Activated CD4-positive, alpha-beta T cell treated with anti-CD3 and anti-CD28 coated beads, Interleukin-2, amount 50 U/mL, for 4 hours (primary cell): Measurements from ENCODE around the gene SLC1A7.

Experiments
- DNase-seq, 2 experiments: peaks; one replicate each; pipeline ENCODE4 v3.0.0-alpha.2; 2020

SLC1A7 gene

DNA sequence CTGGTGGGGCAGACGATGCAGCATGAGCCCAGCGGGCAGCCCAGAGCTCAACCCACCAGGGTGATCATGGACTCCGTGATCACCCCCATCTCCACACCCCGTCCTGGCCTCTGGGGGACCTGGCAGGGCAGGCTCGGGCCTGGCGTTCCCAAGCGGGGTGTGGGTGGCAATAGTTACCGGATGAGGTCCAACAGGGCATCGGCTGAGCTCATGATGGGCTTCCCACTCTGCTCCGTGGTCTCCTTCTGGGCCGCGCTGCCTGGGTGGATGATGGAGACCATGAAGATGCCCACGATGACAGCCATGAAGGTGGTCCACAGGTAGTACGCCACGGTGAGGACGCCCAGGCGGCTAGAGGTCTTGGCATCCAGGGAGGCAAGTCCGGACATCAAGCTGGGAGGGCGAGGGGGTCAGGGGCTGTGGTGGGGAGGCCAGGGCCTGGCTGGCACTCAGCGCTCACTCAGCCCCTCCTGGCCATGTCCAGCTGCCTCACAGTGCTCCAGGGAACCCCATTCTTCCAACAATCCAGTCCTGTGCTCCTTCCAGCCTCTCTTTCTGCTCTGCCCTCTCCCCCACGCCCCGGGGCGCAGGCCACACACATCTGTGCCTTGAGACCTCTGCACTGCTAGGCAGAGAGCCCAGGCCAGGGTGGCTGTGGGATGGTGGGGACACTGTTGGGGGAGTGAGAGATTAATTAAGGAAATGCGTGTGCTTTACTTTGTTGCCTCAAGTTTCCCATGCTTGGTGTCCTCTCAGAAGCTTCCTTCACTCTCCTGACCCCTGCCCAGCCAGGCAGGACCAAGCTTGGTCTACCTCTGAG is 27.6 kb downstream of the SLC1A7 start:
- DNase-seq = no peak

DNA sequence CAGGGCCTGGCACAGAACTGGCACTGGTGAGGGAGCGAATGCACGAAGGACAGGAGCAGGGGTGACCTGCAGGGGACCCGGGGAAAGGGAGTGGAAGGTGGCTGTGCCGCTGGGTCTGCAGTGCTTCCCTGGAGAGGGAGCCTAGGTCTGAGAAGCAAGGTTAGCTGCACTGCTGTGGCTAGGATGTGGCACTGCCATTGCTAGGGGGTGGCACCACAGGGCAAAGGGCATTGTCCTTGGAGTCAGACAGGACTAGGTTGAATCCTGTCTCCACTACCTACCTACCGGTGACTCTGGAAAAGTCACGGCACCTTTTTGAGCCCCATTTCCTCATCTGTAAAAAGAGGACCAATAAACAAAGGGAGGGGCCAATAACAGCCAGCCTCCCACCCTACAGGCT is 28.3 kb downstream of the SLC1A7 start:
- DNase-seq = no peak

DNA sequence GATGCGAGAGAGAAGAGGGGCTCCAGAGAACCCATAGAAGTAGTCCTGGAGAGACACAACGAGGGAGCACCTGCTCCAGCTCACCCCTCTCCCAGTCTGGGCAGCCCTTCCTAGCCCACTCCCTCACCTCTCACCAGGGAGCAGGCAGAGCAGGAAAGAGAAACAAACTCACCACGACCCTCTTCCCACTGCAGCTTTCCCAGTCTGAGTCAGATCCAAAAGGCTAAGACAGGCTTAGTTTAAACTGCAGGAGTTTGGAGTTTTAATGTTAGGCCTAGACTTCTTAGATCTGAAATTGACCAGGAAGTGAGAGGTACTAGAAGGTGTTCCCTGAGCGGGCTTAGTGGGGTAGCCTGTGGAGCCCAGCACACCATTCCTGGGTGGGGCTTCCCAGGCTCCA is 29.6 kb downstream of the SLC1A7 start:
- DNase-seq = no peak

DNA sequence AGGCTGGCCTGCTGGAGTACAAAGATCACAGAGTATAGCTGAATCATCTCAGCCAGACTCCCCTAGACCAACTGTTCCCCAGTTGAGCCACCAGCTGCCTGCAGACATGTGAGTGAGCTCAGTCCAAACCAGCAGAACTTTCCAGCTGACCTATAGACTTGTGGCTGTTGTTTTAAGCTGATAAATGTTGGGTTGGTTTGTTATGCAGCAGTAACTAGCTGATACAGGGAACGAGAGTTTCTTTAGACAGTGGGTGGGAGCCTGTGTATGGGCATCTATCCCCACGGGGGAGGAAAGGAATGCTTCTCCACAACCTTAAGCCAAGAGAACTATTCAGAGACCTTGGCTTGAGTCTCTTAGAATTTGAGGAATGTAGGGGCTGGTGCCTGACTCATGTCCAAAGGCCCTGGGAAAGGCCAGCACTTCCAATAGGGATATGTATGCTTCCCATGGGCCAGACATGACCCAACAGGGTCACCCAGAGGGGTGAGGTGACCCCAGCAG is 30.1 kb downstream of the SLC1A7 start:
- DNase-seq = no peak

DNA sequence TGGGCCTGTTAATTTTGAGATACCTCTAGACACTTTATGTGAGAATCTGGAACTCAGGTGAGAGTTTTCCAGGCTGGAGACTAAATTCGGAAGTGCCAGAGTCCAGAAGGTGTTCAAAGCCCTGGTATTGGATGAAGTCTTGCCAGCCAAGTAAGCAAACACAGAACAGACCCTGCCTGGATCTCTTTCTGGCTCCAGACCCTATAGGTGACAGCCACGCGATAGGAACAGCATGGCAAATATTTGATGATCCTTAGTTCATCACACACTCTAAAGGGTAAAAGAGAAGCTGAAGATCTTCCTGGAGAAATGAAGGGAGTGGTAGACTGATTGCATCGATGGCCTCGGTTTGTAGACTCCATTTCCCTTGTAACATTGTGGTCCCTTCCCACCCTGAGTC is 30.7 kb downstream of the SLC1A7 start:
- DNase-seq = no peak

DNA sequence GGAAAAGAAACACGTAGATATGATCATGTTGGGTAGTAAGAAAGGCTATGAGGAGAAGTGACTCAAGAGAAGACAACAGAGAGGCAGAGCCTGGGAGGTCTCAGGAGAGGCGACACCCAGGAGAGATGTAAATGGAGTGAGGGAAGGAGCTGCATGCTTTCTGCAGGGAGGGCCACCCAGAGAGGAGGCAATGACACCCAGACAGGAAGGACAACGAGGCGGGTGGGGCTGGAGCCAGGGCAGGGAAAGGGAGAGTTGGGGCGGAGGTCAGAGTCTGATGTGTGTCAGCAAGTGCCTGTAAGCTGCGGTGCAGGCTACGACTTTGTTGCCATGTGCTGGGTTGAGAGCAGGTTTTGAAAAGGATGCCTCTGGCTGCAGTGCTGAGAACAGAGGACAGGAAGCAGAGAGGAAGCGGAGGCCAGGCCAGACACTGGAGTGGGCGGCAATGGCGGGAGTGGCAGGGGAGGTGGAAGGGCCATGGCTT is 31.3 kb downstream of the SLC1A7 start:
- DNase-seq = no peak

DNA sequence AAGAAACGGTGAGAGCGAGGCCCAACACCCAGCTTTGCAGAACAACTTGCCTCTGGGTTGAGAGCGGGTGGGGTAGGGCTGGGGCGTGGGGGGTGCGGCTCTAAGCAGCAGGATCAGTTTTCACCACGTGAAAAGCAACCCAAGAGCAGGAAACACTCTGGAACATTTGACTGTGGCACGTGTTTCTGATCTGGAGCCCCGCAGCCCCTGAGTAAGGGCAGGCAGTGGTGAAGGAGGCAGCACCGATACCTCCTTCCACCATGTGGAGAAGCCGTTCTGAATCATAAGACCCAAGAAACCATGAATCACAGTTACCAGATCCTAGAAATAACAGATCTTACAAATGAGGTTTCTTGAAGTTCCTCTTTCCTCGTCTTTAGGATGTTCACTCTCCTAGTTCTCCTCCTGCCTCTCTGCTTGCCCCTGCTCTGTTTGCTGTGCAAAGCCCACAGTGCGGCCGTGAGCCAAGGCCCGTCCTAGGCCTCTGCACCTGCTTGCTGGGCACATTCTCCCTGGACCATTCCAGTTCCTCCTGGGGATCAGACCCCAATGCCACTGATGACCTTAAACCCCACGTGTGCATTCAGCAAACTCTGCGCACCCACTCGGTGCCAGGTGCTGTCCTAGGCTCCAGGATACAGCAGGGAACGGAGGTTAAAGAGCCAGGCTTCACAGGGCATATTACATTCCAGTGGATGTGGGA is 31.9 kb downstream of the SLC1A7 start:
- no peak for DNase-seq

DNA sequence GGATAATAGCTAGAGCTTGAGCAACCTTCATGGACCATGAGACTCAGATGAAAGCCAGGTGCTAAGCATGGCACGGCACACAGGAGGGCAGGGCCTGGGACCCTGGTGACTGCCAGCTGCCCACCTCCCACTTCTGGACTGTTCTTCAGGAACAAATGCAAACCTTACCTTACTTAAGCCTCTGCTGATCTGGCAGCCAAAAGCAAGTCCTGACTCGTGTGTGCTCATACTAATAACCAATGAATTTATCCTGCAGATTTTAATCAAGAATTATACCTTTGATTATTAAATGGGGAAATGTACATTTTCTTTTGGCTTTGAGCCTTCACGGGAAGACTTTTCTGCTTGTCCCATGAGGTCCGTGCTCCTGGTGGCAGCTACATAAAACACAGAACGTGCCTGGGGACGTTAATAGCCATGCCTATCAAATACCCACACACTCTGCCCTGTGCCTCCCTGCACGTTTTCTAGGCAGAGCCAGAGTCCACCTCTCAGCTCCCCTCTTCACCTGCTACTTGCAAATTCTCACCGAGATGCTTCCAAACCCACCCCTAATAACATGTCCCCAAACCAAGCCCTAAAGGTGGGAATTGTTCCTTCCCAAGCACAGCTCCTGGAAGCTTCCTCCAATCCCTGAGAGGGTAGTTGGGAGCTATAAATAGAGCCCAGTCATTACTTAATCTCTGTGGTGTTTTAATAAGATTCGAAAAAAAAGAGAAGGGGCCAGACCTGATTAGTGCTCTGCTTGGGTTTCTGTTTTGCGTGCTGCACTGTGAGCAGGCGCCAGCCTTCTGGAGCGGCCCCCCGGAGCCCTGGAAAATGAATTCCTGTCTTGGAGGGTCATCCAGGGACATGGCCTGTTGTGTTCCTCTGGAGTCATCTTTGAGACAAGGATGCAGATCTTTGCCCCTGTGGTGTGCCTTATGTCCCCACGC is 33.5 kb downstream of the SLC1A7 start:
- DNase-seq = no peak

DNA sequence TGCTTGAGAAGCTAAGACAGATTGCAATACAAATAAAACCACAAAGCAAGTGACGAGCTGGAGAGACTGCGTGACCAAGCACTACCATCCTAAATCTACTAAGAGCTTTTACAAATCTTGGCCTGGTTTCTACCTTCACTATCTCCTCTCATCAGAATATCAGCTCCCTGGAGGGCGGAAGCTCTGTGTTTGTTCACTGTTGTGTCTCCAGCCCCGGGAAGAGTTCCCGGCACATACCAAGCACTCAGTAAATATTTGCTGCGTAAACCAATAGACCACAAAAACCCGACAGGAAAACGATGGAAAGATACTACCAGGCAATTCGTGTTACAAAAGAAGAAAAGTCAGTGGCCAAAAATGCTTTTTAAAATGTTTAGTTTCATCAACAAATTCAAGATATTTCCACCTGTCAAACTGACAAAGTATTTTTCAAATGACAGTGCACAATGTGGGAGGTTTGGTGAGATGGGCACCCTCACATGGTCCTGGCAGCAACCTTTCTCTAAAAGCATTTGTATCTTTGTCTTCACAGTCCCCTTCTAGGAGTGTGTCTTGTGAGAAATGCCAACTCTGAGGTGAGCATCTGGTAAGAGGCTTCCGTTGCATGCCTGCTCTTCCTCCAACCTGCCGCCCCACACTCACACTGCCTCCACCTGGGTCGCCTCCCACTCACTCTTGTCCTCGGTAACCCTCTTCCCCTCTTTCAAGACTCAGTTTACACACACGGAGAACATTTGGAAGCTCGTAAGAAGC is 34.7 kb downstream of the SLC1A7 start:
- no peak for DNase-seq

DNA sequence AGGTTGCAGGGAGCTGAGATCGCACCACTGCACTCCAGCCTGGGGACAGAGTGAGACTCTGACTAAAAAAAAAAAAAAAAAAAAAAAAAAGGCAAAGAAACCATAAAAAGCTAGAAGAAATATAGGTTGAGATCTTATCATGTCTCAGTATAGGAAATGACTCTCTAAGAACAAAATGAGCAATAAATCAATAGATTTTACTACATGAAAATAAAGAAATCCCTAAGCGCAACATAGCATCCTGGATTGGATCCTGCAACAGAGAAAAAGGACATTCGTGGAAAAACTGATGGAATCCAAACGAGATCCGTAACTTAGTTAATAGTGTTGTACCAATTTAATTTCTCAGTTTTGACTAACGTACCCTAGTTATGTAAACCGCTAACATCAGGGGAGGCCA is 35.3 kb downstream of the SLC1A7 start:
- DNase-seq = no peak

DNA sequence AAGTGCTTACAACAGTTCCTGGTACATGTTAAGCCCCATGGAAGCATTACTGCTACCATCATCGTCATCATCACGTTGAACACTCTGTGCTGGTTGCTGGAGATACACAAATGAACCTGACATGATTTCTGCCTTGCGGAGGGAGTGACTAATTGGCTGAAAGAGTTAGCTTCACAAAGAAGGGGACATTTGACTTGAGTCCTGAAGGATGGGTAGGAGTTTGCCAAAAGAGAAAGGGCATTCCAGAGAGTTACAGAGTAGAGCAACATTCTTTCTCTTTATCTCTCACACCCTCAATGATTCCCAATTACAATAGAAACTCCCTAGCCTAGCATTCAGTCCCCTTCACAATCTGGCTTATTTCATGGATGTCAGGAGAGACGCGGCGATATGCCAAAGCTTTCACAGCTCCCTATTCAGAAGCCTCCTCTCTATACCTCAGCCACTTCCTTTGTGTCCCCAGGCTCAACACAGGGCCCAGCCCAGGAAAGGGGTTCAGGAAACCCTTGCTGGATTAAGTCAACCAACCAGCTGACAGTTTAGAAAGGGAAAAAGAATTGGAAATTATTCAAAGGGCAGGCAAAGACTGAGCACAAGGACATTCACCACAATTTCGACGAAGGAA is 38.0 kb downstream of the SLC1A7 start:
- DNase-seq = no peak

DNA sequence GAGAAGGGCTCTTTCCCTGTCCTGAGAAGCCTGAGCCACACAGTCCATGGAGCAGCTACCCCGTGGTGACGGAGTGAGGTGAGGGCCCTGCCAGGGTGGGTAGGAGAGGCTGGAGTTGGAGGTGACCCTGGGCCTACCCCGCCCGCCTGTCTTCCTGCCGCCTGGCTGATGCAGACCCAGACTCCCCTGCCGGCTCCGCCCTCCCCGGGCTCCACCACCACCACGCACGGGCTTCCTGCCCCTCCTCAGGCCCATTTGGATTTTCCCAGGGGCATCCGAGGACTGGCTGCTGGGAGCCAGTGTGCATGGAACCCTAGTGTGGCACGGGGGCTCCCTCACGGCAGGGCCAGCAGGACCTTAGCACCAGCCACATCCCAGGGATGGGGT is 47.9 kb downstream of the SLC1A7 start:
- no peak for DNase-seq

DNA sequence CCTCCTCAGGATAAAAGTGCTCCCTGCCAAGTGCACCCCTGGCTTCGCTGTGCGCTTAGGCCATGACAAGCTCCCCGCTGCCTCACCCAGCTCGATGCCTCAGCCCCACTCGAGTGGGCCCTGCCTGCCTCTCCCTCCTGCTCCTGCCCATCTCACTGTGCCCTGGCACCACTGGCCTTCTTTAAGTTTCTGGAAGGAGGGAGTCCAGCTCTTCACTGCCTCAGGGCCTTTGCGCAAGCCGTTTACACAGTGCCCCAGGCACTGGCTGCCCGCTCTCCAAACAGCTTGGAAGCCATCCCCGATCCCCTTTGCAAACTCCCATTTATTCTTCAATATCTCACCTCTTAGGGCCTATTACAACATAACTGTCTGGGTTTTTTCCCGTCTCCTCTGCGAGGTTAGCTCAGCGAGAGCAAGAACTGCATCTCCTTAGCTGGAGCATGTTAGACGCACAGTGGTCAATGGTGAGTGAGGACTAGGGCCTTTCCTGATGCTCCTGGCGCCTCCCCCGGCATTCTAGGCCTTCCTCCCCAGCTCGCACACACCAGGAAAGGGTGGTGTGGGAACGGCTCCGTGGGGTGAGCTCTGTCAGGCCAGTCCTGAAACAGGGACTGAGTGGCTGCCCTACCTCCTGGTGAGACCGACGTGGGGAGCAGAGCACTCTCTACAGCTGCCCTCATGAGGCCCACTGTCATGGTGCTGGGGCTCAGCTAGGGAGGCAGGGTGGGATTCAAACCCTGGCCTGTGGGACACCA is 48.5 kb downstream of the SLC1A7 start:
- no peak for DNase-seq

DNA sequence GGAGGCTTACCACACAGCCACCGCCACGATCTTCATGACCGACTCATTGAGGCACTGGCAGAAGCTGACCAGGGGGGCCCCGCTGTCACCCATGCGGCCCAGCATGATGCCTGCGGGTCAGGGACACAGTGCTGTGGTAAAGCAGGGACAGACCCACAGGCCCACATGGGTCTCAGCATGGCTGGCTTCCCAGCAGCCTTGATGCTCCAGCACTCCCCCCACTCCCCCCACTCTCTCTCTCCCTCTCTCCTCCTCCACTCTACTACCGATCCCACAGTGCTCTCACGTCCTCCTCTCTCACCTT is 49.0 kb downstream of the SLC1A7 start:
- no peak for DNase-seq

DNA sequence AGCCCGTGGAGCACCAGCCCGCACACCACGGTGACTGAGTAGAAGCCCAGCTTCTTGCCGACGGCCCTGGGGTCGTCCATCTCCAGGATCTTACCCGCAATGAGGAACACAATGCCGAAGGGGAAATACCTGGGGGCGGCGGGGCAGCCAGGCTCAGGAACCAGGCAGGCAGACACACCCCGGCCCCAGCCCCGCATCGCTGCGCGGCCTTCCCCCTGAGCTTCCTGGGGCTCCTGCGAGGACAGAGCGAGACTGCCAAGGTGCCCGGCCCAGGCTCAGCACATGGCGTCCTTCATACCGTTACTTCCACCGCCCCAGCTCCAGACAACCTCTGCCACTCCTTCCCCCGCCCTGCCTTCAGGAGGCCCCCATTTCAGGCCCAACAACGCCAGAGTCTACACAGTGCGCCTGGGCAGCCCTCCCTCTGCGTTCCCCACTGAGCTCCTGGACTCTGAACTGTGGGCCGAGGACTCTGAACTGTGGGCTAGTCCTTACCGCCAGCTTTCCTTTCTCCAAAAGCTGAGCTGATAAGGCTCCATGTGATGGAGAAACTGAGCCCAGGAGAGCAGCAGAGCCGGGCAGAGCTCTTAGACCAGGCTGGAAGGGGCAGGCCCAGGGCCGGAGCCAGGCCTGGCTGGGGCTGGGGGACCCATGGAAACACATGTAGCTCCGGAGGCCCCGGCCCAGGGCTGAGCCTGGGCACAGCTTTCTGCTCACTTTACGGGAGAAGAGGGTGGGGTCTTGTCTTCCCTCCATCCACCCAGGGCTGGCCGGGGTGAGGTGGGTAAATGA is 49.6 kb downstream of the SLC1A7 start:
- no peak for DNase-seq

DNA sequence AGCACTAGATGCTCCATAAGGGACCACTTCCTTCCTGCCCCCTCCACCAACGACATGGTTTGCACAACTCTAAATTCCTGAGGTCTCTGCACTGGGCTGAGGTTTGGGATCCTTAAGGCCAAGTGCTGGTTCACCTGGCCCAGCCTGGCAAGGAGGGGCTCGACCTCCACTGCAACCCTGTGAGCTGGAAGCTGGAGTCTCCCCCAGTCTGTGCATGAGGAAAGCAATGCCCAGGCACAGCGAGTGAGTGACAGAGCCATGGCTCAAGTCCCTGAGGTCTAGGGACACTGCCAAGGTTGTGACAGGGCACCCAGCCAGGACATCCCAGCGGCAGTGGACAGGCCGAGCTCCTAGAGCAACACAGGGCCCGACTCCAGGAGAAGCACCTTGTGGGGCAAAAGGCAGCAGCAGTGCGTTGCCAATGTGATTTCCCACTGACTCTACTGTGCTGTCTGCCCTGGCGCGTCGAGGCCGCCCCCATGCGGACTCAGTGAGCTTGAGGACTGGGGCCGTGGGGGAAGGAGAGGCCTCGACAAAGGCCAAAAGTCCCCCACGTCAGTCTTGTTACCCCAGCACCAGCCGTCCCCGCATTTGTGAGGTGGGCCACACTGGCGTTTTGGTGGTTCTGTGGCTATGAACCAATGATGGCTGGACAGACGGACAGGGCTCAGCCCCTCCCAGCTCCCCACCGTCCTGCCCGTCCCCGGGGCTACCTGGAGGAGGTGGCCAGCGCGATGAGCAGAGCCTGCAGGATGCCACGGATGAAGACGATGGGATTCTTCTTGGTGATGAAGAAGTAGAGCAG is 50.4 kb downstream of the SLC1A7 start:
- DNase-seq = no peak

DNA sequence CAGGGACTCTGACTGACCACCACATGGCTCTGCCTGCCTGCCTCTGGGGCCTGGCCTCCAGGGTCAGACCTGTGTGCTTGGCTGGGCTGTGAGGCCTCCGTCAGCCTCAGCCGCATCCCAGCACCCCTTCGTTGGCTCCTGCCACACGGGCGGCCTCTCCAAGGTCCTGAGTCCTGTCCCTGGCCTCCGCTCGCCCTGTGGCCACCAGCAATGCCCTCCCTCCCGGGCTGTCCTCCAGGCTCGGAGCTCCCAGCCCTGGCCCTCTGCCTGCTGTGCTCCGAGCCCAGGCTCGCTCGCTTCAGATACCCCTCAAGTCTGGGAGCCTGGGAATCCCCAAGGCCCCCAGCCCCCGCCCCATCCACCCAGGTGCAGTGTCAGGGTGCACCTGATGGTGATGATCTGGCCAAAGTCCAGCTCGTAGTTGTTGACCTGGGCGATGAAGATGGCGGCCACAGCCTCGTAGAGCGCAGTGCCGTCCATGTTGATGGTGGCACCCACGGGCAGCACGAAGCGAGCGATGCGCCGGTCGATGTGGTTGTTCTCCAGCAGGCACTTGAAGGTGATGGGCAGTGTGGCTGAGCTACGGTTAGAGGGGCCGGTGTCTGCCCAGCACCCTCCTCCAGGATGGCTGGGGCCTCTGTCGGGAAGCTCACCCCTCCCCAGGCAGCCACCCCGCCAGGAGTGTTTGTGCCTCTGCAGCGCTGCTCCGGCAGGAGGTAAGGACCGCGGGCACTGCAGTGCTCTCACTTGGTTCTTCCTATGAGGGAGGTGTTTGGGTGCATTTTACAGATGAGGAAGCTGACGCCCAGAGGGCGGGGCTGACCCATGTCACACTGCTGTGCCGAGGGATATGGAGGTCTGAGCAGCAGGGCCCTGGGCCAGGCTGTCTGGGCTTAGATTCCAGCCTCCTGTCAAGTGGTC is 52.0 kb downstream of the SLC1A7 start:
- DNase-seq = no peak

DNA sequence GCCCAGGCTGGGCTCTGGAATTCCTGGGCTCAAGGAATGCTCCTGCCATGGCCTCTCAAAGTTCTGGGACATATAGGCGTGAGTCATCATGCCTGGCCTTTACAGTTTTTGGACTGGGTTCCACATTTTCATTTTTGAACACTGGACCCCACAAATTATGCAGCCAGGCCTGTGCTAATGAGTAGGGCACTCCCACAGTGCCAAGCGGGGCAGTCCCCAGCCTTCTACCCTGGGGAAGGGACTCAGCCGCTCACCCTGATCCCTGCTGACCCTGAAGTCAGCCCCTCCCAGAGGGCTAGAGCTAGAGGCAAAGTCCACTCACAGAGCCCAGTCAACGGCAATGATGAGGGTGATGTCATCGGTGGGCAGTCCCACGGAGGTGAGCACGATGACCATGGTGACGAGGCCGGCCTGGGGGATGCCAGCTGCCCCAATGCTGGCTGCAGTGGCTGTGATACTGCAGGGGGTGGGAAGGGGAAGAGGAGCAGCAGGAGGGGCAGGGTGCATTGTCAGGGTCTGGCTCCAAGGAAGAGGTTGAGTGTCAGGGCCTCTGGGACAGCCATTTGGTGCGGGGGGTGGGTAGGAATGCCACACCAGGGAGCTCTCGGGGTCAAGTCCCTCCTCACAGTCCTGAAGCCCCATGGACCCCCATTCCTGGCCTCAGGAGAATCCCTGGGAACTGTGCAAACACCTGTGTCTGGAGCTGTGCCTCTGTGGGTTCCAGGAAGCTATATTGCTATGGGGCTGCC is 52.8 kb downstream of the SLC1A7 start:
- no peak for DNase-seq
